Measurements from ENCODE around the gene ANKRD39.

DNA sequence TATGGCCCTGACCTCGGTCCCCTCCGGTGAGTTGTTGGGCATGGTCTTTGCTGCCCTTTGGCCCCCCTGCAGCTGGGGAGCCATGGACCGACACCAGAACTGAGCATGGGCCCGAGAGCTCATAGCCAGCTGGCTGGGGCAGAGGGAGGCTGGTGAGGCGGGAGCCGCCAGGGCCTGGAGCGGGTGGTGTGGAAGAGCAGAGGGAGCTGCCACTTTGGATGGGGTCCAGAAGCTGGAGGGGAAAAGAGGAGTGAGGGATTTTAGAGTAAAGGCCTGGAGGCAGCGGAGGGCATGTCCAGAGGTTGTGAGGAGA lies 58.2 kb downstream of the ANKRD39 start:
- TF ChIP-seq, protein P1, sequence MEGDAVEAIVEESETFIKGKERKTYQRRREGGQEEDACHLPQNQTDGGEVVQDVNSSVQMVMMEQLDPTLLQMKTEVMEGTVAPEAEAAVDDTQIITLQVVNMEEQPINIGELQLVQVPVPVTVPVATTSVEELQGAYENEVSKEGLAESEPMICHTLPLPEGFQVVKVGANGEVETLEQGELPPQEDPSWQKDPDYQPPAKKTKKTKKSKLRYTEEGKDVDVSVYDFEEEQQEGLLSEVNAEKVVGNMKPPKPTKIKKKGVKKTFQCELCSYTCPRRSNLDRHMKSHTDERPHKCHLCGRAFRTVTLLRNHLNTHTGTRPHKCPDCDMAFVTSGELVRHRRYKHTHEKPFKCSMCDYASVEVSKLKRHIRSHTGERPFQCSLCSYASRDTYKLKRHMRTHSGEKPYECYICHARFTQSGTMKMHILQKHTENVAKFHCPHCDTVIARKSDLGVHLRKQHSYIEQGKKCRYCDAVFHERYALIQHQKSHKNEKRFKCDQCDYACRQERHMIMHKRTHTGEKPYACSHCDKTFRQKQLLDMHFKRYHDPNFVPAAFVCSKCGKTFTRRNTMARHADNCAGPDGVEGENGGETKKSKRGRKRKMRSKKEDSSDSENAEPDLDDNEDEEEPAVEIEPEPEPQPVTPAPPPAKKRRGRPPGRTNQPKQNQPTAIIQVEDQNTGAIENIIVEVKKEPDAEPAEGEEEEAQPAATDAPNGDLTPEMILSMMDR (conservative IDR thresholded peaks at IDR 0.05; ENCODE audit: low read depth, low read length) = no peak
- no peak for TF ChIP-seq EZH2 (IDR thresholded peaks at IDR 0.05; ENCODE audit: low read length, unreplicated experiment)

Data from PC-3 (cell line).